Spinal cord (tissue), 10 donors: Measurements from ENCODE around the gene DGKH. TPM values are rescaled to one million over a fixed set of nuclear protein-coding genes. Genes with fewer than 3 reads are reported as not detected.
"Not testable (repeated sequence)": the region's sequence is repeated elsewhere in the genome, so short reads cannot be mapped to it uniquely, and the experiment has no call there.

Source experiments
- DNase-seq, 6 donors: peaks; one replicate each; pipeline versions ENCODE4 v3.0.0 to v3.0.0-alpha.2; 2013 to 2015; ENCODE audit warnings: low spot score in 6 of 6, low read depth in 4 of 6
- H3K27ac ChIP-seq: one replicate; pipeline ENCODE4 v1.5.1; 2013; ENCODE audit warnings: low read depth, low read length, control low read depth
- H3K27me3 ChIP-seq: one replicate; pipeline ENCODE4 v1.6.1; 2013; ENCODE audit warnings: low read length; ENCODE audit not compliant: control insufficient read depth, insufficient read depth
- H3K36me3 ChIP-seq: one replicate; pipeline ENCODE4 v1.6.1; 2013; ENCODE audit warnings: low read length; ENCODE audit not compliant: control insufficient read depth, insufficient read depth
- H3K4me1 ChIP-seq: one replicate; pipeline ENCODE4 v1.6.1; 2013; ENCODE audit warnings: low read length; ENCODE audit not compliant: control insufficient read depth, insufficient read depth
- H3K4me3 ChIP-seq: one replicate; pipeline ENCODE4 v1.5.1; 2013; ENCODE audit warnings: low read depth, low read length, control low read depth
- H3K9me3 ChIP-seq: one replicate; pipeline ENCODE4 v1.6.1; 2013; ENCODE audit warnings: low read length; ENCODE audit not compliant: control insufficient read depth, insufficient read depth
- WGBS: methylation state at CpG from one replicate; pipeline ENCODE4 v1.1.5; 2013; ENCODE audit warnings: missing lambda C conversion rate; ENCODE audit not compliant: insufficient coverage; 5-methylcytosine and 5-hydroxymethylcytosine counted together
- polyA plus RNA-seq, 2 donors: library from polyadenylated mRNA; unstranded; fragments of 120-200 nt; gene quantifications; one replicate each; pipeline ENCODE4 v1.2.1, GENCODE V29; 2013; ENCODE audit not compliant: insufficient read length in 2 of 2
- total RNA-seq, 2 donors: library from RNA; depleted of rRNA in 1 of 2; stranded (reverse); fragments of 120-200 nt in 1 of 2; fragments of >200 nt in 1 of 2; gene quantifications; one replicate each; pipeline versions ENCODE4 v1.2.3 to v1.2.4, GENCODE V29; 2013 to 2014
- donor health status: healthy.

DGKH gene
- total and polyA plus RNA-seq, 4 donors, result 3.8 to 49.5 (median 6.3) TPM

DNA sequence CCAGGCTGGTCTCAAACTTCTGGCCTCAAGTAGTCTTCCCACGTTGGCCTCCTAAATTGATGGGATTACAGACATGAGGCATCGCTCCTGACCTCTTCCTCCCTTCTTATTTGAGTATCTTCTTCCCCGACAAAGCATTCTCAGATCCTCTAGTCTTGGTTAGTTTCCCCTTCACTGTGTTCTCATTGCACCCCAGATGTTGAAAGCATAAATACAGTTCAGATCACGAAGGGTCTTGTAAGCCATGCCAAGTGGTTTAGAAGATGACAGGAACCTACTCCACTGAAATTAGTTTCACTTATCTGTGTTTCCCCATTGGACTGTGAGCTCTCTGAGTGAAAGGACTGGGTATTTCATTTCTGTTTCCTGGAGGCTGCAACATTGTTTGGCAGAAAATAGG is 100.7 kb downstream of the DGKH start:
- Histone ChIP-seq H3K4me1 (no peaks in the 10 kb centered on the region), H3K9me3 (no peaks in the 10 kb centered on the region), H3K27me3 (no peaks in the 10 kb centered on the region), H3K4me3 (no peak overlapping the region), H3K27ac (no peak overlapping the region), H3K36me3 (no peaks in the 10 kb centered on the region)
- DNase-seq, result no peak
- 100% methylated on average over 2 of the region's 4 CpGs for WGBS

DNA sequence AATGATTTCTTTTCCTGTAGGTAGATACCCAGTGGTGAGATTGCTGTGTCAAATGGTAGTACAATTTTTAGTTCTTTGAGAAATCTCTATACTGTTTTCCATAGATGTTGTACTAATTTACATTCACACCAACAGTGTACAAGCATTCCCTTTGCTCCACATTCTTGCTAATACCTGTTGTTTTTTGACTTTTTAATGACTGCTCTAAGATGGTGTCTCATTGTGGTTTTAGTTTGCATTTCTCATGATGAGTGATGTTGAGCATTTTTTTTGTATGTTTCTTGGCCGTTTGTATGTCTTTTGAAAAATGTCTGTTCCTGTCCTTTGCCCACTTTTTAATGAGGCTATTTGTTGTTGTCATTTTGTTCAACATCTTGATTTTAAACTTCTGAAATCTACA is 103.3 kb downstream of the DGKH start:
- Histone ChIP-seq H3K9me3 (no peaks in the 10 kb centered on the region), H3K36me3 (no peaks in the 10 kb centered on the region), H3K4me1 (no peaks in the 10 kb centered on the region), H3K4me3 (no peak overlapping the region), H3K27me3 (no peaks in the 10 kb centered on the region), H3K27ac (no peak overlapping the region)
- 83% methylated on average over 1 of the region's 1 CpG for WGBS
- no peak for DNase-seq

DNA sequence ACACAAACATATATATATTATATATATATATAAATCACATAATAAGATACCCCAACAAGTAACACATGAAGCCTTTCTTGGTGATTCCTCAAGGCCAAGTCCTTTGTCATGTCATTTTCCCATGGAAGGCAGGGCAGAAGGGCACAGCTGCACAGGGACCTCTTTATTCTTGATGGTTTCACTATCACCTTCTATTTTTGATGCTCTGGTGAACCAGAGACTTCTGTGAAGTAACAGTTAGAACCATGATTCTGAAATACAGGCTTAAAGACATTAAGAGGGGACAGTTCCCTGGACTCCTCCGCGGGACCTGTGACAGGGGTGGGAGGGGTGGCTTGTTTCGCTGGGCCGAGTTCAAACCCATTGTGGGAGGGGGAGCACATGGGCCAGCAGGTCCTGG is 104.0 kb downstream of the DGKH start:
- Histone ChIP-seq H3K9me3 (no peaks in the 10 kb centered on the region), H3K27ac (no peak overlapping the region), H3K4me1 (no peaks in the 10 kb centered on the region), H3K27me3 (no peaks in the 10 kb centered on the region), H3K36me3 (no peaks in the 10 kb centered on the region), H3K4me3 (no peak overlapping the region)
- 80% methylated on average over 1 of the region's 4 CpGs for WGBS
- DNase-seq, result no peak

DNA sequence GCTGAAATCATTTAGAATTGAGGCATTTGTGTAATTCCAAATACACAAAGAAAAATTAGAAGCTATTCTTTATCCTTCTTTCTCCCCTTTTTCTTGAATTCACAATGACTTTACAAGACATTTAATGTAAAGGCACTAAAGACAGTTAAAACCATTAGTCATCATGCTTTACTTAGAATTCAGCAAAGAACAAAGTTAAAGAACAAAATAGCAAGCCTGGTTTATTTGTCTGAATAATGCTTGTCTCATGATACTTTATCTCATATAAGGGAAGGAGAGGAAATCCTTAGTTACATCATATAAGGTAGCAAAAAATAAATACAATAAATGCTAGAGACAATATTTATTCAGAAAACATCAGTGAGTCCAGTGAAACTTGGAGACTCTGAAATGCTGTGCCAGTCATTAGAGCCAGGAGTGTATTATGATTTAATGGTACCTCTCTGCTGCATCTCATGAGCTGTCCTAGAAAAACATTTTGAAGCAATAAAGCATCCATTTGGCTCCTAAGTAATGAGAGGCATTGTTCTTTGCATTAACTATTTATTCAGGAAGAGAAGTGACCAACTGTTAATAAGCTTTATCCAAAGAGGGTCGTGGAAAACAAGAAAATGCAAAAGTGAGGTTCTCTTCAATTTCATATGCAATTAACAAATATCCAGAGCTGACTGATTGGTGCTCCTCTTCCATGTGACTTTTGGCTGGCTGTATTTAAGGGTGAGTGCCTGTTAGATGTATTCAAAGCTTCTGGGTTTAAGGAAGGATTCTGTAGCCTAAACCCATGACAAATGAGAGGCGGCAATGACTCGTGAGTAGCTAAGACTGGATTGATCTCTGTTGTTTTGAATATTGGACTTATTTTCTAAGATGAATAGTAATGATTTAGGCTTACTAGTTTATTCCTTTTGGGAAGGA is 105.0 kb downstream of the DGKH start:
- Histone ChIP-seq H3K4me1 (no peaks in the 10 kb centered on the region), H3K9me3 (no peaks in the 10 kb centered on the region)
- DNase-seq, result peak in 1 of 6 donors; percentile 3

DNA sequence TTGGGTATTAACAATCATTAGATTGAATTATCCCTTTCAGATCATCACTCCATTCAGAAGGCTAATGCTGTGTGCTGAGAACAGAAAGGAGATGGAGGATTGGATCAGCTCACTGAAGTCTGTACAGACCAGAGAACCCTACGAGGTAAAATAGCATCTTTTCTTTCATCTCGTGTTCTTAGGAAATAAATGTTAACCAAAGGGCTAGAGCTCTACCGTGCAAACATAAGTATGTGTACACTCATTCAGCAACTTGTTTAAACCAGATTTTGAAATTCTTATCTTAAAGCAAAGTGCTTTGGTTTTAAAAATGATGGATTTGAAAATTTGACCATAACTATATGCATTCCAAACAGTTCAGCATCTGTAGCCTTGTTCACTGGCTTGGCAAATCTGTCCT is 106.8 kb downstream of the DGKH start:
- H3K4me3 ChIP-seq, result no peak overlapping the region
- DNase-seq, result no peak
- H3K27me3 ChIP-seq, result no peaks in the 10 kb centered on the region
- 100% methylated on average over 1 of the region's 3 CpGs for WGBS
- H3K9me3 ChIP-seq, result no peaks in the 10 kb centered on the region
- no peaks in the 10 kb centered on the region for H3K4me1 ChIP-seq
- no peak overlapping the region for H3K27ac ChIP-seq
- H3K36me3 ChIP-seq, result no peaks in the 10 kb centered on the region

More for the DNA sequence above, 105.0 kb downstream of the DGKH start:
- Histone ChIP-seq H3K4me3 (no peak overlapping the region), H3K27ac (no peak overlapping the region), H3K27me3 (no peaks in the 10 kb centered on the region), H3K36me3 (no peaks in the 10 kb centered on the region)
- 79% methylated on average over 2 of the region's 3 CpGs for WGBS

DNA sequence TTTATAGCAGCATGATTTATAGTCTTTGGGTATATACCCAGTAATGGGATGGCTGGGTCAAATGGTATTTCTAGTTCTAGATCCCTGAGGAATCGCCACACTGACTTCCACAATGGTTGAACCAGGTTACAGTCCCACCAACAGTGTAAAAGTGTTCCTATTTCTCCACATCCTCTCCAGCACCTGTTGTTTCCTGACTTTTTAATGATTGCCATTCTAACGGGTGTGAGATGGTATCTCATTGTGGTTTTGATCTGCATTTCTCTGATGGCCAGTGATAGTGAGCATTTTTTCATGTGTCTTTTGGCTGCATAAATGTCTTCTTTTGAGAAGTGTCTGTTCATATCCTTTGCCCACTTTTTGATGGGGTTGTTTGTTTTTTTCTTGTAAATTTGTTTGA is 114.9 kb downstream of the DGKH start:
- no CpG with 5 or more reads among the region's 2 CpGs for WGBS
- not testable (repeated sequence) for H3K36me3 ChIP-seq

DNA sequence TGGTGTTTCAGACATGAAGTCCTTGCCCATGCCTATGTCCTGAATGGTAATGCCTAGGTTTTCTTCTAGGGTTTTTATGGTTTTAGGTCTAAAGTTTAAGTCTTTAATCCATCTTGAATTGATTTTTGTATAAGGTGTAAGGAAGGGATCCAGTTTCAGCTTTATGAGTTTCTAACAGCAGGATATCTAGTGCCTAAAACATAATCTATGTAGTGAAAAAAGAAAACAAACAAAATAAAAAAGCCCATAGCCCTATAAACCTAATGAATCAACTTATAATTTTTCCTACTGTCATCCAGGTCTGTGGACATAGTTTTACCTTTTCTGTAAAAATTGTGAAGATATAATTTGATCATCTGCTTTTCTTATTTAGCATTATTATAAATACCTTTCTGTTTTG is 115.5 kb downstream of the DGKH start:
- H3K27ac ChIP-seq, H3K9me3 ChIP-seq, H3K27me3 ChIP-seq, DNase-seq, H3K4me3 ChIP-seq, H3K4me1 ChIP-seq, H3K36me3 ChIP-seq: not testable (repeated sequence)

More for the DNA sequence above, 114.9 kb downstream of the DGKH start:
- not testable (repeated sequence) for H3K4me1 ChIP-seq, H3K27ac ChIP-seq, H3K27me3 ChIP-seq, H3K9me3 ChIP-seq, H3K4me3 ChIP-seq, DNase-seq

DNA sequence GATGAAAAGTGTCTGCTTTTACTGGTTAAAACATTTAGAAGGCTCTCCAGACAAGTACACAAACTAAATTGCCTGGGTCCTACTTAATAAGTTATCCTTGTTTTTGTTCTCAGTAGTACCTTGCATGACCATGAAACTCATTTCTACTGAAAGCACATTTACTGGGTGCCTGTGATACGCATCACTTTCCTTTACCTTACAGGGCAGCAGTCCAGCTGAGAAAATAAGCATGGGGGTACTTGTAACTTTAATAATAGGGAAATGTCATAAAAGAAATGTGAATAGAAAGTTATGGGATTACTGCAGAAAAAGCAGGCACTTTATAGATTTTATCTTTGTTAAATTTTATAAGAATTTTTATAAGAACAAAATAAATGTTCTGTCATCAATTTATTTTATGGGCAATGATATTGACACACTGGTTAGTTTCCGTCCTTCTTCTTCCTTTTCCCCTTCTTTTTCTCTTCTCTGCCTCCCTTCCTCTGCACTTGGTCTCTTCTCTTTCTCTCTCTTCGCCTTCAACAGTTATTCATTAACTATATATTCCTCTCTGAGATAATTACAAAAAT is 116.2 kb downstream of the DGKH start:
- no peaks in the 10 kb centered on the region for H3K4me1 ChIP-seq
- WGBS, result no CpG with 5 or more reads among the region's 3 CpGs
- no peaks in the 10 kb centered on the region for H3K36me3 ChIP-seq
- no peaks in the 10 kb centered on the region for H3K27me3 ChIP-seq
- H3K9me3 ChIP-seq, result no peaks in the 10 kb centered on the region
- H3K27ac ChIP-seq, result no peak overlapping the region
- no peak for DNase-seq
- no peak overlapping the region for H3K4me3 ChIP-seq

DNA sequence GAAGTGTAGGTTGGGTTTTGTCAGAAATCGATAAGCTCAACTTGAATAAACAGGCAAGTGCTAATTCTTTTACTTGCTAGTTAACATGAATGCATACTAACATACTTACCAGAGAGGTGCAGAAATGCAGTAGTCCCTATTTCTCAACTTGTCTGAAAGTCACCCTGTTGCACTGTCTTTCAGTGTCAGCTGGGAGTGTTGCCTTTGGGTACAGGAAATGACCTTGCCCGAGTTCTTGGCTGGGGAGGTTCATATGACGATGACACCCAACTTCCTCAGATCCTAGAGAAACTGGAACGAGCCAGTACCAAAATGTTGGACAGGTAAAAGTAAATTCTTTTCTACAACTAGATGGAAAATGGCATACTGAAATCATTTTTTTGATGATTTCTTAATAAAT is 120.0 kb downstream of the DGKH start:
- no peak for DNase-seq
- Histone ChIP-seq H3K27me3 (no peaks in the 10 kb centered on the region), H3K27ac (no peak overlapping the region), H3K4me1 (no peaks in the 10 kb centered on the region), H3K4me3 (no peak overlapping the region), H3K36me3 (no peaks in the 10 kb centered on the region), H3K9me3 (no peaks in the 10 kb centered on the region)
- no CpG with 5 or more reads among the region's 4 CpGs for WGBS

DNA sequence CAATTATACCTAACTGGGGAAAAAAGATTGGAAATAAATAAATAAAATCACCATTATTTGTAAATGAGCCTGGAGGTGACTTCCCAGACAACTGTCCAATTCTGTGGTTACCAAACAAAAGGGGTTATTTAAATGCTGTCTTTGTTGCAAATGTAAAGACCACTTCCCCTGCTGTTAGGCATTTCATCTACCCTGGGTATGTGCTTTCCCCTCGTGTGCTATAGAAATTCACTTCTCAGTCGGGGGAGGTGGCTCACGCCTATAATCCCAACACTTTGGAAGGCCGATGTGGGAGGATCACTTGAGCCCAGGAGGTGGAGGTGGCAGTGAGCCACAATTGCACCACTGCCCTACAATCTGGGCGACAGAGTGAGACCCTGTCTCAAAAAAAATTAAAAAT is 121.6 kb downstream of the DGKH start:
- H3K4me1 ChIP-seq, result no peaks in the 10 kb centered on the region
- H3K27me3 ChIP-seq, result no peaks in the 10 kb centered on the region
- no CpG with 5 or more reads among the region's 5 CpGs for WGBS
- no peaks in the 10 kb centered on the region for H3K36me3 ChIP-seq
- DNase-seq, result no peak
- no peaks in the 10 kb centered on the region for H3K9me3 ChIP-seq
- H3K27ac ChIP-seq, result no peak overlapping the region
- no peak overlapping the region for H3K4me3 ChIP-seq
